NCI-H1930 (cell line): ENCODE results near the gene TP53BP2.
"Not testable (repeated sequence)": the region's sequence is repeated elsewhere in the genome, so short reads cannot be mapped to it uniquely, and the experiment has no call there.

Source experiments
- DNase-seq, 2 experiments: peaks; one replicate each; lab custom pipeline; 2025; lab: John Stamatoyannopoulos, UW

TP53BP2 gene

DNA sequence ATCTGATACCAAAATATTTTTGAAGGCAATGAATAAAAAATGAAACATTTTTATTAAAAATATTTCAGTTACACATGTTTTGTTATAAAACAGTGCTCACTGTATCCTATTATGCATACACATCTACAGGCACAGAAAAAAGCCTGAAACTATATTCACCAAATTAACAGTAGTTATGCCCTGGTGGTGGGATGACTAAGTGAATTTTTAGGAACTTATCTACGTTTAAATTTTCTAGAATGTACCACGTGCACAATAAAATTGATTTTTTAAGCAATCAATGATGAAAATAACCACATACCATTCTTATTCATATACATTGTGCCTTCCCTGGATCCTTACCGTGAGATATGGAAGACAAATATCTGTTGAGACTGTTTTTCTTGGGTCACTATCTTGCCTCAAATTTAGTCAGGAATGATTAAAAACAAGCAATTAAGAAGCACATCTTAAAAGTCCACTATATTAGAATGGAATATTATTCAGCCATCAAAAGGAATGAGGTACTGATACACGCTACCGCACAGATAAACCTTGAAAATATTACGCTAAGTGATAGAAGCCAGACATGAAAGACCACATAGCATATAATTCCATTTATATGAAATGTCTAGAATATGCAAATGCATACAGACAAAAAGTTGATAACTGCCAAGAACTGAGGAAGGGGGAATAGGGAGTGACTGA, 17.4 kb downstream of the TP53BP2 start:
- no peak for DNase-seq

DNA sequence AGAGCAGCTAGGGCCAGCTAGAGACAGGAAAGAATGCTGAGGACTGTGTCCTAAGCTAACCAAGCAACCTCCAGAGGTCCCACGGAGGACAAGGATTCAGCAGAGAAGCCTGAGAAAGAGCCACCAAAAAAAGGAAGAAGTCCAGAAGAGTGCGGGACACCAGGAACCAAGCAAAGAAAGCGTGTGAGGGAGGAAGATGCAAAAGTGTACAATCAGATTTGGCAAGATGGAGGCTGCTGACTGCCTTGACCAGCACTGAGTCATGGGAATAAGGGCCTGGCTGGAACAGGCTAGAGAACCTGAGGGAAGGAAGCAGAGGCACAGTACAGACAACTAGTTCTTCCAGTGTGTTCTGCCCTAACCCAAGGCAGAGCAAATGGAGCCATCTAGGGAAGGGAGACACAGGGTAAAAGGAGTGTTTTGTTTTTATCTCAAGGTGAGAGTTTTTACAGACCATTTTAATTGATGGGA, 18.5 kb downstream of the TP53BP2 start:
- no peak for DNase-seq

DNA sequence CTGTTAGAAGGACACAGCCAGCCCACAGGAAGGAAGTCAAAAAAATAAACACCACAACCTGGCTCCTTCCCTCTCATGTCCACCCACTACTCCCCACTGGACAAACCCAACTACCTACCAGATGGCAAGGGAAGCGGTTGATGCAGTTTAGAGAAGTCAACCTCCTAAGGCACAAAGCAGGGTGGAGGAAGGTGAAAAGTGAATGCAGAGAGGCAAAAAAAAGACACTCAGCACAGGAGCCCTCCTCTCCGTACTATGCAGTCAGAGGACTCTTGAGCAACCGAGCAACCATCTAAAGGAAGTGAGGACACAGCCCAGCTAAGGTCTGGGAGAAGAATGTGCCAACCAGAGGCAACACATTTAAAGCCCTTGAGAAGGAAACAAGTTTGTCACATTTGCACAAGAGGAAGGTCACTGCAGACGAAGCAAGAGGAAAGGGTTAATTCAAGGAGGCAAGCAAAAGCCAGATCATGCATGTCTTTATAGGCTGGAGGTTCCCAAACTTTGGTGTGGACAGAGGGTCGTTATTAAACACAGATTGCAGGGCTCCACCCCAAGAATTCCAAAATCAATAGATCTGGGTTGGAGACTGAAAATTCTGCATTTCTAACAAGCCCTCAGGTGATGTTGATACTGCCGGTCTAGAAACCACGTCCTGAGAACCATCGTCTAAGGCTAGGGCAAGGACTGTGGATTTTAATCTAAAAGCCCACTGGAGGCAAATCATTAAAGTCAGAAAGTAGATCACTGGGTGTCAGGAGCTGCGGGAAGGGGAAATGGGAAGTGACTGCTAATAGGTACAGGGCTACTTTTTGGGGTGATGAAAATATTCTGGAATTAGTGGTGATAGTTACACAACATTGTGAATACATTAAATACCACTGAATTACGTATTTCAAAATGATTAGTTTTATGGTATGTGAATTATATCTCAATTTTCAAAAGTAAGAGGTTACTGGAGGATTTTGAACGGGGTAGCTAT, 19.7 kb downstream of the TP53BP2 start:
- no peak for DNase-seq

DNA sequence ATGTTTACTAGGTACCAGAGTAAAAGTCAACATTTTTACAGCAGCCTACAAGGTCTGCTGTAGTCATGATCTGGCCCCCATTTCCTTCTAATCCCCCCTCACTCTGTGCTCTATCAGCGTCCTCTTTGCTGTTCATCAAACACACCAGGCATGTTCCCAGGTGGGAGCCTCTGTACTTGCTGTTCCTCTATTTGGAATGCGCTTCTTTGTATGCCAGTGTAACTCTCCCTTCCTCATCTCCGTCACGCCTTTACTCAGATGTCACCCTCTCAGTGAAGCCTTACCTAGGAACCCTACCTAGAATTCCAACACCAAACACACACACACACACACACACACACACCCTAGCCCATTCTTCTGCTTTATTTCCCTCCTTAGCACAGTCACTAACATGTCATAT, 21.0 kb downstream of the TP53BP2 start:
- no peak for DNase-seq

DNA sequence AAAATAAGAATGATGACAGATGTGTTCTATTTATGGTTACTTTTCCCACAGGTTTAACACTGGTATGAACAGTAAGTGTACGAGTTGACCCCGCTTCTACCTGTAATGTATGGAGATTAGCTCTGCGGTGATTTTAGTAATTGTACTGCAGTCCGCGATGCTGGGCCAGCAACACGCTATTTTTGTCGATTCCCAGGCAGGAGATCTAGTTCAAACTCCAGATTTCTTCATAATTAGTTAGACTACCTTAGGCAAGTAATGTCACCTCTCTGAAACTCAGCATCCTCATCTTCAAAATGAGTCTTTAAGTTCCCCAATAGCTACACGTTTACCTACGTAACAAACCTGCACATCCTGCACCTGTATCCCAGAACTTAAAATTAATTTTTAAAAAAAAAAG, 21.5 kb downstream of the TP53BP2 start:
- DNase-seq, result no peak

DNA sequence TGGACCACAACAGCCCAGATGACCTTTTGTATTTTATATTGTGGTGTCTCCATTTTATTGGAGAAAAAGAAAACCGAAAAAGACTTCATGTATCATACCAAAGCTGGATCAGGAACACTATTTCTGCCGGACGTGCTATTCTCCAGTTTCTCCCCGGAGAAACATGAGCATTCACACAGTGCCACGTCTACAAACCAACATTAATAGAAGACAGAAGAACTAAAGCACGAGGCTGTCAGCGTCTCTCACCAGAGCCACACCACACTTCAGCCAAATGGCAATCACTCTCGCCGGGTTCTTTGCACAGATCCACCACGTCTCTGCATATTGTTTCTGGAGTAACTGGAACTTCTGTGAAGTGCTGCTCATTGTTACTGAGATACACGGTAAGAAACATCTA, 24.8 kb downstream of the TP53BP2 start:
- DNase-seq, result no peak

DNA sequence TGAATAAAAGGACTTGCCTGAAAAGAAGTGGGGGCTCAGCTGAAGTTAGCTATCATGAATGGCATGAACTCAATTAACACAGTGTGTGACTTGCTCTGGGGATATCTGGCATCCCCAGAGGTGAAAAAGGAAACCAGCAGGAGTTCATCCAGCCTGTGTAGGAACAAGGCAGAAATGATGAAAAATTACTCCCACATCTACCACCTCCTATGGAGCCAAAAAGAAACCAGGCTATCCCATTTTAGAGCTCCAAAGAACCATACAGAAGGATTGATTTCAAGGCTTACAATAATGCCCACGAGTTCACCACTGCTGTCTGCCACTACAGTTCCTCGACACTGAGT, 25.3 kb downstream of the TP53BP2 start:
- no peak for DNase-seq

DNA sequence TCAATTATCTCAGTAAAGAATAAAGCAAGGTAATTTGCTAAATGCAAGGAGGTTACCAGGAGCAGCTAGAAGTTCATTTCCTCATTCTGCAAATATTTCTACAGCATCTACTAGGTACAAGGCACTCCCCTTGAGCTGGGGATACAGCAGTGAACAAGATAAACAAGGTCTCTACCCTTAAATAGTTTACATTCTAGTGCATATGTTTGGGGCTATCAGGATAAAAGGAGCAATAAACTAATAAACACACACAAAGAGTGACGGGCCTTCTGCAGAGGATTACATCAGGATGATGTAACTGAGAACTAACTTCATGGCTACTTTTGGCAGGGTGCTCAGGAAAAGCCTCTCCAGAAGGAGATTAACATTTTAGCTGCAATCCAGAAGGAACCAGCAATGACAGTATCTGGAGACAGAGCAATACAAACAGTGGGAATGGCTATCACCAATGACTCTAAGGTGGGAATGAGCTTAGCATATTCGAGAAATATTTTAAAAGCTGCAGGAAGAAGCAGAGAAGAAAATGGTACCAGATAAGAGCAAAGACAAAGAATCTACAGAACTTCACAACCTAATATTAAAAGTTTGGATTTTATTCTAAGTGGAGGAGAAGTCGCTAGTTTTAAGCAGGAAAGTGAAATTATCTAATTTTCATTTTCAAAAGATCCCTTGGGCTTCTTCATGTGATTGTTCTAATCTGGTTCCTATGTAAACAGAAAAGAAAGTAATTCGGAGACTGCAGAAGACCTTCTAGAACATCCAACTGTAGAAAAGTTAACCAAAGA, 25.8 kb downstream of the TP53BP2 start:
- DNase-seq, result no peak

DNA sequence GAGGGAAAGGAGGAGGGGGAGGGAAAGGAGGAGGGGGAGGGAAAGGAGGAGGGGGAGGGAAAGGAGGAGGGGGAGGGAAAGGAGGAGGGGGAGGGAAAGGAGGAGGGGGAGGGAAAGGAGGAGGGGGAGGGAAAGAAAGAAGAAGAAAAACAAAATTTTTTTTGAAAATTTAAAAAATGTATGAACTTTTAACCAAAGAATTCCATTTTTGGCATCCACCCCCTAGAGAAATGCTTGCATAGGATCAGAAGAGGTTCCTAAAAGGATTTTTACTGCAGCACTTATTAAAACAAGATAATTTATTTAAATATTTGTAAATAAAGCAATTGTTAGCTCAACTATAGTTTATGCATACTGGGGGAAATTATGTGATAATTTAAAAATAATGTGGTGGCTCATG, 28.5 kb downstream of the TP53BP2 start:
- DNase-seq, result not testable (repeated sequence)

DNA sequence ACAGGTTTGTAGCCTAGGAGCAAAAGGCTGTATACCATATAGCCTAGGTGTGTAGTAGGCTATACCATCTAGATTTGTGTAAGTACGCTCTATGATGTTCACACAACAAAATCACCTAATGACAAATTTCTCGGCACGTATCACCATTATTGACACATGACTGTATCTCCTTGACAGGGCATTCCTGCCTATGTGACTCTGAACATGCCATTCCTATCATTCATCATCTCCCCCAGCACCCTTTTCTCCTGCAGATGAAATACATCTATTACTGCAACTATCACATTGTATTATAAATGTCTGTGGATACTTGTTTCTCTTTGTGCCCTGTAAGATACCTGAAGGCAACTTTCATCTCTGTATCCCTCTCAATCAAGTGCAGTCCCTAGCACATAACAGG, 29.9 kb downstream of the TP53BP2 start:
- no peak for DNase-seq

DNA sequence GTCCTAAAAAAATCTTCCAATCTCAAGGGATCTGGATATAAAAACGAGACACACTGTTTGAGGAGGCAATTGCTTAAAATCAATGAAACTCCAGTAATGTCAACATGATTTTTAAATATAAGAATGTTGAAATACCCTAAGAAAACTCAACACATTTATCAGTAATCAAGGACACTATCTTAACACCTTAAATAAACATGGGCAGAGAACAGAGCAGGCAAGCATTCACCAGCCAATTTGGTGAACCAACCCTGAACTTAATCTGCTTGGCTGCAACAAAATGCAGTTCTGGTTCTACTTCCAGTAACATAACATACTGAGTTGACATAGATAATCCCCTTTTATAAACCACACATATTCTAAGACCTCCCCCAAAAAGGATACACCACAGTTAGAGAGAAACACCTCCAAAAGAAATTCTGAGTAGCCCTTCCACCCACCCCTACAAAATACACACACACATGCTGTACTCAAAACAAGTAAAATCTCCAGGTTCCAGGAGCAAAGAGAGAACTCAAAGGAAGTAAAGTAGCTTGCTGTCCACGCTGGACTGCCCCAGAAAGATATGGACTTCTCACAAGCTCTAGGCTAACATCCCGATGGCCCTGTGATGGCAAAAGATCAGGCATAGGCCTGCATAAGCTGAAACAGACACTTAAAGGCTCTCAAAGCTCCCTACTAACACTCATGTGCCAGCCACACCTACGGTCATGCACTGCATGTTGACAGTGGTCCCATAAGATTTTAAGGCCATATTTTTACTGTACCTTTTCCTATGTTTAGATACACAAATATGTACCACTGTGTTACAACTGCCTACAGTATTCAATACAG, 30.5 kb downstream of the TP53BP2 start:
- no peak for DNase-seq

DNA sequence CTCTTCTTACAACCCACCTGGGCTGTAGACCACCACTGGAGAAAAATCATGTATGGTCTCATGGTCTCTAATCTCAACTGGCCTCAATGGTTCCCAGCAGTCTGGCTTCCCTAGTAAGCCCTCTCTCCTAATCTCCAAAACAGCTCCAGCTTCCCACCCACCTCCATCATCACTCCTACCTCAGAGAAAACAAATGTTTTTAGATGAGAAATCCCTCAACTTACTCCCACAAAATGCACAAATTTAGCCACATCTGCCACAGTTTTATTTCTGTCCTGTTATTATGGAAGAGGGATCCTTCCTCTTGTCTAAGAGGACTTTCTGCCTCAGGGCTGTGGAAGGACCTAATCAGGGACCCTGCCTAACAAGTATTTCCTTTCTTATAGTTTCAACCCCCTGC, 32.1 kb downstream of the TP53BP2 start:
- DNase-seq, result no peak

DNA sequence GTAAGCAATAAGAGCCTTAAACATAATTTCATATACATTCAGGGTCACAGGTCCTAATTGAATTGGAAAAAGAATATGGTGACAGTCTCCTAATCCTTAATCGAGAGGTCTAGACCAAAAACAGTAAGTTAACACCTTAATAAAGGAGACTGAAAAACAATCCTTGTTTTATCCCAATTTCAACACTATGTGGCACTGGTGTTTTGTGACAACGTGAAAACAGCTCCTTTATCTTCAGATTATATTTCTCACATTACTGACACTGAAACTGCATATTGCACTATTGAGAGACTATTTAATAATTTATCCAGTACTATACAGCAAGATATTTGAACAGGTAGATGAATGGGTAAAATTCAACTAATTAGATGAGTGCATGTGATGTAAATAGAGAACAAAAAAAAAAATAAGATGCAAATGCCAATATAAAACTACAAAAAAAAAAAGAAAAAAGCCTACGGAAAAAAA, 34.1 kb downstream of the TP53BP2 start:
- DNase-seq, result no peak

DNA sequence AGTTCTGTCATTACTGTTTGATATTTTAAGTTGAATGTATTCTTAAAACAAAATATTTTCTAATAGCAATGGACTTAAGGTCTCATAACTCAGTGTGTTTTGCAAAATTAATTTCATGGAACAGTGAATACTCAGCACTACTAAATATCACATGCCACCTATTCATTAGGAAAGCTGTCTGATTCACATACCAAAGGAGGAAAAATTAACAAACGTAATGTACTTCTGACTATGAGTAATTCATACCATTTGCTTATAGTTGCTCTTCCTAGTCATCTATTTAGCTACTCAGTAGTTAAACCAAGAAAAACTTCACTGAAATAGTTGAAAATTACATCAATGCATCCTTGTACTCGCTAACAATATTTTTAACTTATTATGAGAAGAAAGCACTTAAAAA, 35.2 kb downstream of the TP53BP2 start:
- no peak for DNase-seq

DNA sequence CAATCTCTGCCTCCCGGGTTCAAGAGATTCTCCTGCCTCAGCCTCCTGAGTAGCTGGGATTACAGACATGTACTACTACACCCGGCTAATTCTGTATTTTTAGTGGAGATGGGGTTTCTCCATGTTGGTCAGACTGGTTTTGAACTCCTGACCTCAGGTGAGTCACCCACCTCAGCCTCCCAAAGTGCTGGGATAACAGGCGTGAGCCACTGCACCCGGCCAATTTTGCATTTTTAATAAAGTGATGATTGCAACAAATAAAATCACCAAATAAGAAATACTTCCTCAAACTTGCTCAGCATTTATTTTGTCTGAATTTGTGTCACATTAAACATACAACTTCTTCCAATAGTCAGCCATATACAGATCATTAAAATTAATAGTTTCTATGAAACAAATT, 35.8 kb downstream of the TP53BP2 start:
- DNase-seq, result not testable (repeated sequence)

DNA sequence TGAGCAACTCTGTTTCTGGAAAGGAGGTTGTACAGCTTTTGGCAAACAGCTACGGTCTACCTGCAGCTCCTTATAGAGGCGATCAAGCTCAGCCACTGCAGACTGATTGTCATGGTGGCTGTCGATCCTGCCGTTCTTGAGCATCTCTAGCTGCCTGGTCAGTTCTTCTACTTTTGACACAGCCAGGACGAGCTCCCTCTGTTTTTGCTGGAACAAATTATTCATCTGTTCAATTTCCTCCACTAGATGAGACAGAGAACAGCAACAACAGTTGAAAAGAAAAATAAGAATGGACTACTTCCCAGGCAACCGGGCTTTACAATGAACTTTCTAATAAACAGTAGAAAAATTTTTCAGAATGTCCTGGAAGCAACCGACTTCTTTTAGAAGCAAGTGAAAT, 42.5 kb downstream of the TP53BP2 start:
- DNase-seq, result no peak

DNA sequence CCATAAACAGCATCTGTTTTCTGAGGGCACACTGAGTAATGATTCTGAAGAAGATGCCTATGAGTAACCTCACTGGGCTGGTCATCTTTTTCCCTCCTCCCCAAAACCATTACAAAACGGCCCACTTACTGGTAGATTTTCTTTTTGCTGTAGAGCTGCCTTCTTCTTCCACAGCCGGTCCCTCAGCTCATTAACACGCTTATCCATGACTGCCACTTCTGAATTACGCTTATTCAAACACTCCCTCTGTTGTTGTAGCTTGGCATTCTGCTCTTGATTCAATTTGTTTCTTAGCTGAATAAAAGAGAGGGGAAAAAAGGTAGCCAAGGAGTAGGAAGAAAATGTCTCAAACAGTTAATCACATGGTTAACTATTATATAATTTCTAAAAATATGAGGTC, 43.1 kb downstream of the TP53BP2 start:
- no peak for DNase-seq

DNA sequence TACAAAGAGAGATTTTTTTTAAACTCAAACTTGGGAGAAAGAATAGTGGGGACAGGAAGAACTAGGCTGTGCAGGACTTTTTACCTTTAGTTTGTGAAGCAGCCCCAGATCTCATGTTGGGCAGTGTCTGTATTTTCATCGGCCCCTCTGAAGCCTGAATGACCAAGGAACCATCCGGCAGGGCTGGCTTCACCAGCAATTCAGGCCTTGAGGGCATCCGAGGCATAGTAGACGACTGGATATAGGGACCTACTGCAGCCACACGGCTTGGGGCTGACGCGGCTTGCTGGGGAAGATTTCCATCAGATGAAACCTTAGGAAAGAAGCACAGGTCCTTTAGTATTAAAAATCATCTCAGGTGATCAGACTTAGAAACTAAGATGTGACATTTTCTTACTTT, 43.7 kb downstream of the TP53BP2 start:
- no peak for DNase-seq

DNA sequence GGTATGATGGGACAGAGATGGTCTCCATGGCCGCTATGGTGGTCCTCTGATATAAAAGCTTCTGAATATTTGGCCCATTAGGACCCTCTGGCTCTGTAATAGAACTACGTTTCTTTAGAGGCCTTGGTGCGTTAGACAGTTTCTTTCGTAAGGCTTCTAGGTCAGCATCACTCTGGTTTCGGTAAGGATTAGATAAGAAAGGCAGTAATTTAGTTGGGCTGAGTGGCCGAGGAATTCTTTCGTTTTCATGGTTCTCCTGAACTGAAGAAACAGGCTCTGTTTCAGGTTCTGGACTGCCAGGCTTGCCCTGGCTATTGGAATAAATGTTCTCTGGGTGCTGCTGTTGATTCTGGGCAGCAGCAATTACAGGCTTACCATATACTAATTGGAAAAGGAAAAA, 49.5 kb downstream of the TP53BP2 start:
- DNase-seq, result no peak

DNA sequence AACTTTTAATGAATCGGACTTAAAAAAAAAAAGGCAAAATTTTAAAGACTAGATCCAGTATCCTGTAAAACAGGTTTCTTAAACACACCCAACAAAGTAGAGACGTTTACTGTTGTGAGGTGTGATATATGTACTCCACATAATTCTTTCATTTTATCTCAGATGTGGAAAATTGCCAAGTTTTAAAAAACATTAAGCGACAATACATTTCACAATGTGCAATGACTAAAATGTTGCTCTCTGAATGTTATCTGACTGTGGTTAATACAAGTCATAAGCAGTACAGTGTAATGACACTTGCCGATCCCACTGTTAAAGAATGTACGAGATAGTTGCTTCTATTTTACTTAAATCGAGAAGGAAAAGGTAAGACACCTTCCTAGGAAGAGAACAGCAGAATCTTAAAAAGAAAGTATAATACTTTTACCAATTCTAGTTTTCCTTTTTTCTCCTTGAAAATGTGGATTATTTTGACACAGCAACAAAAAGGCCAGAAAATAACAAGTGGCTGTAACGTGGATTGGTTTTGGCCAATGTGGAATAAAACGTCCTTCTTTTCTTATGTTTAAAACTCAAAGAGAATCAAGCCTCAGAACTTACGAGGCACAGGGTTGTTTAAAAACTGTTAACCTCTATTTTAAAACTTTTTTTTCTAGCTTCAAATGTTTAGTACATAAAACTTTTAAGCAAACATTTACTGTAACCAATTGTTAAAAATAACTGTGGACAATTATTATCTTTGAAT, 51.4 kb downstream of the TP53BP2 start:
- no peak for DNase-seq

DNA sequence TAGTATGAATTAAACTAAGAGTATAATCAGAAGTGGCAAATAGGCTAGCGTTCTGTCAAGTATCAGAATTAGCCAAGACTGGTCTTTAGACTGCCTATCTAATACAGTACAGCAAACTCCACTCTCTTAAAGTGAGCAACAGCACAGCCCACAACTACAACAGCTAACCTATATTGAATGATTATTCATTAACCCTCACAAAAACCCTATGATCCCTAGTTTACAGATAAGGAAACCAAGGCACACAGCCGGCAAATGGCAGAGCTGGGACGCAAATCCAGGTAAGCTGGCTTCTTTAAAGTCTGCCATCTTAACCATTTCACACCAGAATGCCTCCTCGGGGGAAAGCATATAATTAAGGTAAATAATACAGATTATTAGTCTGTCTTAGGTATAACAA, 52.0 kb downstream of the TP53BP2 start:
- no peak for DNase-seq
